ENCODE measurements around the gene GPLD1.
"Not testable (repeated sequence)": the region's sequence is repeated elsewhere in the genome, so short reads cannot be mapped to it uniquely, and the experiment has no call there.

GPLD1 gene

DNA sequence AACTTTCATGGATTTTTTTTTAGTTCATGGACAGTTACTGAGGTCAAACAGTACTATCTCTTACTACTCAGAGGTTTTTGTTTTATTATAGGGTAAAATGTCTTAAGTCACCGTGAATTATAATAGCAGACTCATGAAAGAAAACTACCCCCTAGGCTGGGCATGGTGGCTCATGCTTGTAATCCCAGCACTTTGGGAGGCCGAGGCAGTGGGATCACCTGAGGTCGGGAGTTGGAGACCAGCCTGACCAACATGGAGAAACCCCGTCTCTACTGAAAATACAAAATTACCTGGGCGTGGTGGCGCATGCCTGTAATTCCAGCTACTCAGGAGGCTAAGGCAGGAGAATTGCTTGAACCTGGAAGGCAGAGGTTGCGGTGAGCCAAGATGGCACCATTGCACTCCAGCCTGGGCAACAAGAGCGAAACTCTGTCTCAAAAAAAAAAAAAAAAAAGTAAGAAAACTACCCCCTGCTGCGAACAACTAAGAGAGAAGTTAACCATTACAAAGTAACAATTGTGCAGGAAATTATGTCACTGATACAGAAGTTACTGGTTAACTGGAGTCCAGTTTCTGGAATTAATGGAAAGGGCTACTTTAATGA is 106.4 kb downstream of the GPLD1 start:
- not testable (repeated sequence) for DNase-seq (ENCODE audit: low read depth, low spot score)

- DNase-seq (ENCODE audit: low read depth, low spot score): no peak
These were observed 107.2 kb downstream of the GPLD1 start for GRCh38 chr6:24382220-24382540.

DNA sequence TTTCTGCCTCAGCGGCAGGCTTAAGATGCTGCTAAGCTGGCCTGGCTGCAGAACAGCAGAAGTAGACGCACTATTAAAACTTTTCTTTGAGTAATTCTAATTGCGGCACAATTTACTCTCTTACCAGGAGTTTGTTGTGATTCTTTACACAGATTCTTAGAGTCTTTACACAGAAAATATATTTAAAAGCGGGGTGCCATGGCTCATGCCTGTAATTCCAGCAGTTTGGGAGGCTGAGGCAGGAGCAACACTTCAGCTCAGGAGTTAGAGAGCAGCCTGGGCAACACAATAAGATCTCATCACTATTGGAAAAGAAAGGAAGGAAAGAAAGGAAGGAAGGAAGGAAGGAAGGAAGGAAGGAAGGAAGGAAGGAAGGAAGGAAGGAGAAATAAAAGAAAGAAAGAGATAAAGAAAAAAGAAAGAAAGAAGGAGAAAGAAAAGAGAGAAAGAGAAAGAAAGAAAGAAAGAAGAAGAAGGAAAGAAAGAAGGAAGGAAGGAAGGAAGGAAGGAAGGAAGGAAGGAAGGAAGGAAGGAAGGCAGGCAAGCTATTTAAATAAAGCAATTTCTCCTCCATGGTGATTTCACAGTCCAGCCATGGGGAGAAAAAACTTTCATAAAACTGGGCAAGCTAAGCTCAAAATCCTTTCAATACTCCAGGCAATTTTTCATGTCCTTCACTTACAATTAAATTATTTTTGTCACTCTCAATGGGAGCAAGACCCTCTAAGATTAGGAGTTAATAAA is 107.7 kb downstream of the GPLD1 start:
- no peak for DNase-seq (ENCODE audit: low read depth, low spot score)

- DNase-seq (ENCODE audit: low read depth, low spot score): no peak
These were observed 110.8 kb downstream of the GPLD1 start for GRCh38 chr6:24378473-24379097.
